Fibroblast of skin of scalp (primary cell): Measurements from ENCODE around the gene AZU1.

Experiments used
- DNase-seq: peaks from one replicate; pipeline ENCODE4 v3.0.0-alpha.2; 2013

AZU1 gene

DNA sequence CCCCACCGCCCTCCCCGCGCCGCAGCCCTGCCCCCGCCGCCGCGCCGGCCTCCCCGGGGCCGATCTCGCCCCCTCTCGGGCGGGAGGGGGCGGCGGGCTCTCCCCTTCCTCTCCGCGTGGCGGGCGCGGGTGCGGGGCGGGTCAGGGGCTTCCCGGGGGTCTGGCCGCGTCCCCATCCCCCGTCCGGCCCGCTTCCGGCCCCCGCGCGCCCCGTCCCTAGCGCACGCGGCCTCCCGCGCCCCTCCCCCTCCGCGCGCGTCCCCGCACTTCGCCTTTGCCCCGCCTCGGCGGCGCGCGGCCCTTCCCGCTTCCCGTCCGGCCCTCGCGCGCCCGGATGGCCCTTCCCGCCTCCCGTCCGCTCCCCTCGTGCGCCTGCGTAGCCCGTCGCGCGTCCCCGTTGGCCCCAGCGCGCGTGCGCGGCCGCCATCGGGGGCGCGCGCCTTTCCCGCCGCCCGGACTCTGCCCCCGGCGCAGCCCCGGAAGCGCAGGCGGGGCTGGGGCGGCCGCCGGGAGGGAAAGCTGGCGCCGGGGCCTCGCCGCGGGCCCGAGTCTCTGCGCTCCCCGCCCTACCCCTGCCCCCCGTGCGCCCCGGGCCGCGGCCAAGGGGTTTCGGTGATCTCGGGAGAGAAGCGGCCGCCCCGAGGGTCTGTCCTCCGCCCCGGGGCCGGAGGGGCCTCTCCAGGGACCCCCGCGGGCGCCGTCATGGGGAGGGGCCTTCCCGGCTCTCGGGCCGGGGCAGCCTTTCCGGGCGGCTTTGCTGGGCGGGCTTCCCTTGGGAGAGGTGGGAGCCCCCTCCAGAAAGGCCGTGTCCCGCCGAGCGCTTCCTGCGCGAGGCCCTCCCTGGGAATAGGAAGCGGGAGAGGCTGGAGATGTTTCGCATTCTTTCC is 29.9 kb upstream of the AZU1 start:
- DNase-seq, result peak; percentile 95

- no peak for DNase-seq
These were observed 29.1 kb upstream of the AZU1 start for GRCh38 chr19:798415-799075.

- DNase-seq, result peak; percentile 67
These were observed 28.4 kb upstream of the AZU1 start for GRCh38 chr19:799076-799881.

GRCh38 chr19:800360-801029 is 27.1 kb upstream of the AZU1 start:
- no peak for DNase-seq

DNA sequence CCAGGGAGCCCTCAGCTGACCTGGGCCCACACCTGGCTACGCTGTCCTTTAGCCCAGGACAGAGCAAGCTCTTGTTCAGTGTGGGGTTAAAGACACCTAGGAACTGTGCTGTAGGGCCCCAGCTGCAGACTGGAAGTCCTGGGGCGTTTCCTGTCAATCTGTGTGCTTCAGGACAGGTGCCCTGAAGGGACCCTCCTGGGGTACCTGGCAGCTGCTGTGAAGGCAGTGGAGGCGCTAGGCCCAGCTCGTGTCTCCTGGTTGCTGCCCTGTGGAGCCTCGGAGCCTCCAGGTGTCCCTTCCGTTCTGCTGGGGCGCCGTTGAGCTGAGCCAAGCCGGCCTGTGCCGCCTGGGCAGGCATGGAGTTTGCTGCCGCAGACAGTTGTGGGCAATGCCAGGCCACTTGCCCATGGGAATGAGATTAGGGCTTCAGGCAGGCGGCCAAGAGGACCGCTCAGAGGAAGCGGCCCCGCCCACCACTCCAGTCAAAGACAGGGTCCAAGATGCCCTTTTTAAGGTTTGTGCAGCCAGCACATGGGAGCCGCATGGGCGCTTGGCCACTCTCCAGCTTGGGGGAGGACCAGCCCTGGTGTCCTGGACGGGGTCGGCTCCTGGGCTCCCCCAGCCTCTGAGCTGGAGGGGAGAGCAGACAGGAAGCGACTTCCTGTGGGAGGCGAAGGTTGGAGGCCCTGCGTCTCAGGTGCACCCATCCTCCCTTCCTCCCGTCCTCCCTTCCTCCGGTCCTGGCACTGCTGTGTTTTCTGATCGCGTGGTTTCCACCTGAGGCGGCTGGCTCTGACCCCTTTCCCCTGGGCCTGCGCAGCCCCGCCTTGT is 26.4 kb upstream of the AZU1 start:
- peak; percentile 40 for DNase-seq

GRCh38 chr19:801861-802497 is 25.7 kb upstream of the AZU1 start:
- no peak for DNase-seq

DNA sequence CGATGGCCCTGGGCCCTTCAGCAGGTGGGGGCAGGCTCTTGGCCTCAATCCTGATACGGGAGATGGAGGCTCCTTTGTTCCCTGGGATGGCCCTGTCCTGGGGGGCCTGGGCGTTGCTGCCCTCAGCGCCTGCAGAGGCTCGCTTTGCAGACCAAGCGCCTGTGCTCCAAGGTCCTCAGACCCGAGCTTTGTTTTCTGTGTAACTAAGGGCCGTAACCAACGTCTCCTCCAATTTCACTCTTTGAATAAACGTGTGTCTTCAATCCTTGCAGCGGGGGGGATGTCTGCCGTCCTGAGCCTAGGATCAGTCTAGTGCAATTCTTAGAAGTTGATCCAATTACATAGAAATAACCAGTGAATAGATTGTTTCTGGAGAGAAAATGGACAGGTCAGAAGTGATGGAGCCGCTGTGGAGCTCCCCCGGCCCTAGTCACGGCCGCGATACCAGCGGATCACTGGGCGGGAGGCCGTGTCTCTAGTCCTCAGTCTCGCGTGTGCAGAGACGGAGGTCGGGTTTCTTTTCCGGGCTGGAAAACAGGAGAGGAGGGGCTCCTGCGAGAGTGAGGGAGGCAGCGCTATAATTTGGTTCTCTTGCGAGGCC is 25.0 kb upstream of the AZU1 start:
- no peak for DNase-seq

GRCh38 chr19:803099-803561 is 24.5 kb upstream of the AZU1 start:
- DNase-seq, result no peak

- no peak for DNase-seq
These were observed 23.8 kb upstream of the AZU1 start for GRCh38 chr19:803686-804418.

- no peak for DNase-seq
These were observed 23.0 kb upstream of the AZU1 start for GRCh38 chr19:804419-805165.

GRCh38 chr19:805166-805551 is 22.5 kb upstream of the AZU1 start:
- DNase-seq, result no peak

- no peak for DNase-seq
These were observed 21.8 kb upstream of the AZU1 start for GRCh38 chr19:805600-806550.

GRCh38 chr19:806815-807421 is 20.7 kb upstream of the AZU1 start:
- DNase-seq, result no peak

- no peak for DNase-seq
These were observed 19.8 kb upstream of the AZU1 start for GRCh38 chr19:807627-808422.

GRCh38 chr19:808423-808775 is 19.2 kb upstream of the AZU1 start:
- DNase-seq, result no peak

GRCh38 chr19:810077-810855 is 17.4 kb upstream of the AZU1 start:
- no peak for DNase-seq
